Stimulated activated CD4-positive, alpha-beta T cell treated with anti-CD3 and anti-CD28 coated beads, Interleukin-15, amount 100 ng/mL, for 48 hours (primary cell): Measurements from ENCODE around the gene KPNB1.

Experiments used
- DNase-seq, 2 donors: peaks; one replicate each; pipeline ENCODE4 v3.0.0-alpha.2; 2020; ENCODE audit warnings: low read depth in 2 of 2

KPNB1 gene

DNA sequence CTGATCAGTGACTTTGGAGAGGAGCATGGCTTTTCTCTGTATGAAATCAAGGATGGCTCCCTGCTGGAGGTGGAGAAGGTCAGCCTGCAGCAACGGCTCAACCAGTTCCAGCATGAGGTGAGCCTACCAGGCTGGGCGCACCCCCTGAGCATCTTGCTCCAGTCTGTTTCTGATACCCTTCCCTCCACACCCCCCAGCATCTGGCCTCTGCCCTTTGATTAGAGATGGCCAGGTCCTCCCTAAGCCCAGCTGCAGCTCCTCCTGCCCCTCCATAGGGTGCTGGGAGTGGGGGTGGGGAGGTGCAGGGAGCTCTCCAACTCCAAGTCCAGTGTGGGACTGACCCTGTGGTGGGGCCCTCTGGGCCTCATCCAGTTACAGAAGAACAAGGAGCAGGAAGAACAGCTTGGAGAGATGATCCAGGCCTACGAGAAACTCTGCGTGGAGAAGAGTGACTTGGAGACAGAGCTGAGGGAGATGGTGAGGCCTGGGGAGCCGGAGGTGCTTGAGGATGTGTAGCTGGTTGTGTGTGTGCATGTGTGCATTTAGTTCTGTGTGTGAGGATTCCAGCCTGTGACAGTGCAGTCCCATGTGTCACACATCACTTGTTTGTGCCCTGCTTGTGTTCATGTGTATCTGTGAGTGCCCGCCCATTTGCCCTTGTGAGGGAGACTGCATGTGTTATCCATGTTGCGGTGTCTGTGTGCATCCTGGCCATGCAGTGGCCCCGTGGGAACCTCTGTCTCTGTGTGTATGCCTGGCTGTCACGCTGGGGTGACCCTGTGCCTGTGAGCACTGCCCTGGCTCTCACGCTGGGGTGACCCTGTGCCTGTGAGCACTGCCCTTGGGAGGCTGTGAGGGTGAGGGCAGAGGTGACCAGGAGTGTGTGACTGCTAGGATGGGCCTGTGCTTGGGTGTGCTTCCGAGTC is 47.3 kb downstream of the KPNB1 start:
- no peak for DNase-seq

DNA sequence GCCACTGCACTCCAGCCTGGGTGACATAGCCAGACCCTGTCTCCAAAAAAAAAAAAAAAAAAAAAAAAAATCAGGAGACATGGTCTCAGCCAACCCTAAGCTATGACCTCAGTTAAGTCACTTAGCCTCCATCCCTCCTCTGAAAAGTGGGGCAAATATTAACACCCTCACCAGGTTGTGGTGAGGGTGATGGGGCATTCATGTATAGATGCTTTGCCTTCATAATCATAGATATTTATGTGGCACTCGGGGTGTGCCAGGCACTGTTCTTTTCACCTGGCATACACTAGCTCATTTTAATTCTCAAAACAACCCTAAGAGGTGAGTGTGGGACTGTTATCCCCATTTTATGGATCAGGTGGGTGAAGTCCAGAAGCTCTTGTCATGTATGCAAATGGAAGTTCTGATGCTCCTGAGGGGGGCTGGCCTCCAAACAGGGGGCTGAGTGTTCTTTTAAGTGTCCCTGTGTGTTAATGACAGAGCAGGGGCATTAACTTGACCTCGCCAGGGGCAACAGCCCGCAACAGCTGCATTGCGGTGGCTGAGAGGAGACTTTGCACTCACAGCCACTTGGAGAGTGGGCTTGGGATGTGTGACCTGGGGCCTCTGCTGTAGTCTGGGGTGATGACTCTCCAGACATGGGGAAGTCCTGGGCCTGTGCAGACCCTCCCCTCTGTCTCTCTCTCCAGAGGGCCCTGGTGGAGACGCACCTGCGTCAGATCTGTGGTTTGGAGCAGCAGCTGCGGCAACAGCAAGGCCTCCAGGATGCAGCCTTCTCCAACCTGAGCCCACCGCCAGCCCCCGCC is 48.4 kb downstream of the KPNB1 start:
- DNase-seq = no peak

DNA sequence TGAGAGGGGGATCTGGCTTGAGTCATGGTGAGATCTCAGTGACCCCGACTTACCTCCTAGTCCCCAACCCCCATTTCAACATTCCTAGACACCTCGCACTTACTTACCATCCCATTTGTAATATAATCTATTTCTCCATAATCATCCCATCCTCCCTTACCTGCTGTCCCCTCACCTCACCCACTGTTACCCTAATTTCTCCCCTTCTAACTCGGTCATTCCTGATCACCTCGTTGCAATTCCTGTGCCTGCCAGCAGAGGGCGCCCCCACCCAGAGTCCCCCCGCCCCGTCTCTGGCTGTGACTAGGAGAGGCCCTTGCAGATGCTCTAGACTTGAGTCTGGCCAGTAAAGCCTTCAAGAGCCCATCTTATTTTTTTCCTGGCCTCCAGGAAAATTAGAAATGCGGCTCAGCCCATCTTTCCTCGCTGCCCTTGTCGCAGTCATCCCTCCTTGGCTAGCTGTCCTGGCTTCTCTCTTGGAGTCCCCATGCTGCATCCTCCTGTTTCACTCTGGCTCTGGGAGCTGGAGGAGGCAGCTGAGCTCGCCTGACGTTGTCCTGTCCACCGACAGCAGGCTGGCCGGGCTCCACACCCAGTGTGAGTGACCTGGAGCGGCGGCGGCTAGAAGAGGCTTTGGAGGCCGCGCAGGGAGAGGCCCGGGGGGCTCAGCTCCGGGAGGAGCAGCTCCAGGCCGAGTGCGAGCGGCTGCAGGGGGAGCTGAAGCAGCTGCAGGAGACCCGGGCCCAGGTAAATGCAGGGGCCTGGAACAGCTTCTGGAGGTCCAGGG is 49.2 kb downstream of the KPNB1 start:
- DNase-seq = peak; percentile 68 to 74

GRCh38 chr17:47699536-47699840 is 49.8 kb downstream of the KPNB1 start:
- DNase-seq = no peak

GRCh38 chr17:47700471-47701449 is 51.0 kb downstream of the KPNB1 start:
- DNase-seq = no peak

DNA sequence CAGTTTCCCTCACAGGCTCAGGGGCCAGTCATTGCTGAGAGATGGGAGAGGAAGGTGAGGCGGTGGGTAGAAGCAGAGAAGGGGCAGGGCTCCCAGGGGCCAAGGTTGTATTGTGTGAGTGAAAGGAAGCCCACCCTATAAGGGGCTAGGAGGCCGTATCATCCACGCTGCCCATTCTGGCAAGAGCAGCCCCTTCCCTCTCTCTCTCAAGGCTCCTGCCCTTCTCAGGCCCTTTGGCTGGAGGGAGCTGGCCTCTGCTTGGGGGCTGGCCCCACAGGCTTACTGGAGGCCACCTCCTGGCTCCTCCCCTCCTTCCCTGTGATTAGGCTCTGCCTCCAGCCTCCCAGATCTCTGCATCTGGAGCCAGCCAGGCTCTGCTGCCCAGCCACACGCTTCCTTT is 51.9 kb downstream of the KPNB1 start:
- DNase-seq = no peak

DNA sequence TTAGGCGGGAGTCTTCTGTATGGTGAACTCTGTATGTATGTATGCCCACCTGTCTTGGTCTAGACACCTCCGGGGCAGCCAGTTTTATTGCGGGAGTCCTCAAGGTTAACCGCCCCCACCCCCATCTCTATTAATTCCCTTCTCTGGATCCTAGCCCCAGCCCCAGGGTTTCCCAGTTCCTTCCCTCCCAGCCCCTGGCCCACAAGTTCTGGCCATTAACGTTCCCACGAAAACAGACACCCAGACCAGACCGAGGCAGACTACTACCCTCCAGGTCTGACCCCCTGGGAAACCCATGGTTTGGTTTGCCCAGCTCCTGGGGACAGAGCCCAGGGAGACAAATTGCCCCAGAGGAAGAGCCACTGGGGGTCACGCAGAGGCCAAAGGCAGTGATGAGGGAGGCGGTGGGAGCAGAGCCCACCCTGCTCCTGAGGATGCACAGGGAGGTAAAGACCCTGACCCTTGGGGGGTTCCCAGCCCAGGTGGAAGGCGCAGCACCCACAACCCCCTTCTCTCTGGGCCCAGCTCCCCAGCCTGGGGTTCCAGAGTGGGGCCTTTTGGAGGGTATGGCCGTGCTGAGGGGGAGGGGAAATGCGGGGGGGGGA is 52.8 kb downstream of the KPNB1 start:
- DNase-seq = no peak

GRCh38 chr17:47703191-47703591 is 53.5 kb downstream of the KPNB1 start:
- no peak for DNase-seq

GRCh38 chr17:47703671-47704070 is 54.0 kb downstream of the KPNB1 start:
- DNase-seq = no peak

GRCh38 chr17:47704116-47704515 is 54.4 kb downstream of the KPNB1 start:
- no peak for DNase-seq

DNA sequence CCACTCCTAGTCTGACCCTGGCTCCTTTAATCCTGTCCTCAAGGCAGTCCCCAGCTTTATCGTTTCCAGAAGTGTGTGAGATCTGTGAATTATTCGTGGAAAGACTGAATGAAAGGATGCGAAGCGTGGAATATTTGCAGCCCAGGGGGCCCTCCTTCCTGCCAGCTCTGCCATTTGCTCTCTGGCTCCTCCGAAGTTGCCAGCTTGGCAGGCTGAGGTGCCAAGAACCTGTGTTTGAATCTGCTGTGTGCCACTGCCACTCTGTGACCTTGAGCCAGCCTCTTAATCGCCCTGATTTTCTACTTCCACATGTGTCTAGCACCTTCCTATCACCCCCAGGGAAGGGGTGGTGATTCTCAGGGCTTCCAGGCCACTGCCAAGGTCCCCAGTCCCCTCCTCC is 55.0 kb downstream of the KPNB1 start:
- DNase-seq = no peak

DNA sequence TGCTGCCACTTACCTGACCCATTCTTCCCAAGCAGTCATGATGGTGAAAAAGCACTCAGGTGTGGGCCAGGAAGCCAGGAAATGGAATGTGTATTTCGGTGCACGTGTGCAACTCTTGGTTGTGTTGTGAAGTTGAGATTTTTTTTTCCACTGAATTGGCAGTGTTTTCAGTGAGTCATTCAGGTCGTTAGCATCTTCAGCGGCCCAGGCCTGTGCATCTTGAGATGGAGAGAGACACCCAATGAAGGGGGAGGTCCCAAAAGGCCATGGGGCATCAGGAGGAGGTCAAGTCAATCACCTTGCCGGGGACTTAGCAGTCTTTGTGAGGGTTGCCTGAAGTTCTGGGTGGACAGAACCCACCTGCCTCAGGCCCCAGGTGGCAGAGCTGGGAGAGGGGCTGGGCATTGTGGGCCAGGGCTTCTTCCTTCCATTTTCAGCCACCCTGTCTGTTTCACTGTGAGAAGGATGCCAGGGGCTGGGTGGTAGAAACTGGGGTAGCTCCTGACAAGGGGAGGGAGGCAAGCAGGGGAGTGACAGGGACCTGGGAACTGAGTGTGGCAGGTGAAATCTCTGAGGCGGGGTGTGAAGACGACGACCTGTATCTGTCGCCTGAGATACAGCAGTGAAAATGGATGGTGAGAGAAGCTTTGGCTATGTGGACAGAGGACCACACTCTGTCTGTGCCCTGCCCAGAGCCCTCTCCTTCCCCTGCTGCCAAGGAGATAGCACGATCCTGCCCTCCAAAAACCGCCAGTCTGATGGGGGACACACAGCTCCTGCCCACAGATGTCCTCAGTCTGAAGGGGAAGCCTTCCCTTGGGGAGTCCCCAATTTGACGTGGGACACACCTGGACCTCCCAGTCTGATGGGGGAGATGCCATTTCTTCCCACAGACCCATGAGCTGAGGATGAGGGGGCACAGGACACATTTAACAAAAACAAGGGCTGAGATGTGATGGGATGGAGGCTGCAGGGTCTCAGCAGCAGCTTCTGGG is 56.1 kb downstream of the KPNB1 start:
- no peak for DNase-seq

GRCh38 chr17:47707056-47707804 is 57.5 kb downstream of the KPNB1 start:
- DNase-seq = no peak

GRCh38 chr17:47707884-47708283 is 58.2 kb downstream of the KPNB1 start:
- no peak for DNase-seq

DNA sequence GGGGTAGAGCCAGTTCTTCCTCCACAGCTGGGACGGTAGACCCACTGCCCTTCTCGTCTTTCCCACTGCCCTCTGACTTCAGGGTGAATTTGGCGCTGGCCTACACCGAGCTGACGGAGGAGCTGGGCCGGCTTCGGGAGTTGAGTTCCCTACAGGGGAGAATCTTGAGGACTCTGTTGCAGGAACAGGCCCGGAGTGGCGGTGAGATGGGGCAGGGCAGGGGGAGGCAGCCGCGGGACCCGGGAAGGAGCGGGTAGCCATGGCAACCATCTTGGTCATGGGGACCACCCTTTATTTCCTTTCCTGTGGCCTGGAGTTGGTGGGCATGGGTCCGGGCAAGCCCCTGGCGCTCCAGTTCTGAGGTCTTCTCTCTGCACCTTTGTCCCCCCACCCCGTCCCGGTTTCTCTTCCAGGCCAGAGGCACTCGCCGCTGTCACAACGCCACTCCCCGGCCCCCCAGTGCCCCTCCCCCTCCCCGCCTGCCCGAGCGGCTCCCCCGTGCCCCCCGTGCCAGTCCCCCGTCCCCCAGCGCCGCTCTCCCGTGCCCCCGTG is 58.7 kb downstream of the KPNB1 start:
- no peak for DNase-seq

- DNase-seq = no peak
Observed at GRCh38 chr17:47708864-47709541, 59.3 kb downstream of the KPNB1 start.

- DNase-seq = no peak
Observed at GRCh38 chr17:47709594-47709993, 59.9 kb downstream of the KPNB1 start.
